HG02798 (cell line): ENCODE data around the gene NOTCH3.

ENCODE experiments used
- ATAC-seq: cut with Tn5 transposase; IDR thresholded peaks from one replicate; pipeline ENCODE4 v1.9.1; 2021; ENCODE audit warnings: mild to moderate bottlenecking; ENCODE audit not compliant: unreplicated experiment, poor library complexity

The NOTCH3 gene

GRCh38 chr19:15173746-15174404 is 26.9 kb downstream of the NOTCH3 start:
- no peak for ATAC-seq

GRCh38 chr19:15170345-15170744 is 30.4 kb downstream of the NOTCH3 start:
- ATAC-seq: no peak

GRCh38 chr19:15169541-15170285 is 31.1 kb downstream of the NOTCH3 start:
- ATAC-seq: no peak

GRCh38 chr19:15166700-15167099 is 34.1 kb downstream of the NOTCH3 start:
- no peak for ATAC-seq

- no peak for ATAC-seq
Measured at GRCh38 chr19:15161028-15161984, 39.5 kb downstream of the NOTCH3 start.

GRCh38 chr19:15159251-15159650 is 41.5 kb downstream of the NOTCH3 start:
- ATAC-seq: no peak

- no peak for ATAC-seq
Measured at GRCh38 chr19:15156391-15156790, 44.4 kb downstream of the NOTCH3 start.

GRCh38 chr19:15155296-15155695 is 45.5 kb downstream of the NOTCH3 start:
- no peak for ATAC-seq

- no peak for ATAC-seq
Measured at GRCh38 chr19:15154002-15154612, 46.7 kb downstream of the NOTCH3 start.

GRCh38 chr19:15149737-15150136 is 51.1 kb downstream of the NOTCH3 start:
- ATAC-seq: no peak

GRCh38 chr19:15147090-15147489 is 53.7 kb downstream of the NOTCH3 start:
- no peak for ATAC-seq

GRCh38 chr19:15144046-15144646 is 56.6 kb downstream of the NOTCH3 start:
- ATAC-seq: no peak

- no peak for ATAC-seq
Measured at GRCh38 chr19:15142313-15142712, 58.5 kb downstream of the NOTCH3 start.

- ATAC-seq: no peak
Measured at GRCh38 chr19:15141143-15141542, 59.7 kb downstream of the NOTCH3 start.

GRCh38 chr19:15138427-15138826 is 62.4 kb downstream of the NOTCH3 start:
- ATAC-seq: no peak

- ATAC-seq: no peak
Measured at GRCh38 chr19:15137777-15138176, 63.0 kb downstream of the NOTCH3 start.

GRCh38 chr19:15136234-15136954 is 64.4 kb downstream of the NOTCH3 start:
- no peak for ATAC-seq

- no peak for ATAC-seq
Measured at GRCh38 chr19:15129856-15130585, 70.8 kb downstream of the NOTCH3 start.
